NCI-H2227 (cell line): ENCODE measurements around the gene RGS7.
"Not testable (repeated sequence)": the region's sequence is repeated elsewhere in the genome, so short reads cannot be mapped to it uniquely, and the experiment has no call there.

Experiments used
- DNase-seq: peaks from one replicate; lab custom pipeline; 2025; ENCODE audit not compliant: unreplicated experiment; lab: John Stamatoyannopoulos, UW

RGS7 gene

GRCh38 chr1:240747907-240748306 lies 609.1 kb downstream of the RGS7 start:
- DNase-seq, result no peak

- DNase-seq, result no peak
Measured at GRCh38 chr1:240743705-240744104, 613.3 kb downstream of the RGS7 start.

GRCh38 chr1:240739754-240740153 lies 617.3 kb downstream of the RGS7 start:
- no peak for DNase-seq

- DNase-seq, result no peak
Measured at GRCh38 chr1:240739139-240739538, 617.9 kb downstream of the RGS7 start.

- DNase-seq, result no peak
Measured at GRCh38 chr1:240737766-240738265, 619.2 kb downstream of the RGS7 start.

GRCh38 chr1:240737298-240737697 lies 619.7 kb downstream of the RGS7 start:
- DNase-seq, result no peak

GRCh38 chr1:240734705-240735104 lies 622.3 kb downstream of the RGS7 start:
- not testable (repeated sequence) for DNase-seq

GRCh38 chr1:240734001-240734400 lies 623.0 kb downstream of the RGS7 start:
- no peak for DNase-seq

GRCh38 chr1:240732390-240732789 lies 624.6 kb downstream of the RGS7 start:
- no peak for DNase-seq
